Glutamatergic neuron (in vitro differentiated cells): Measurements from ENCODE around the gene ARID1B. TPM values are rescaled to one million over a fixed set of nuclear protein-coding genes. Genes with fewer than 3 reads are reported as not detected.

Experiments used
- DNase-seq: peaks from one replicate; pipeline ENCODE4 v3.0.0; 2022
- H3K27ac Mint-ChIP-seq: one replicate; pipeline ENCODE4 v1.8.0; 2020; ENCODE audit warnings: mild to moderate bottlenecking, mixed read lengths, inconsistent platforms; ENCODE audit not compliant: unreplicated experiment
- H3K27me3 Mint-ChIP-seq: one replicate; pipeline ENCODE4 v1.8.0; 2020; ENCODE audit warnings: mild to moderate bottlenecking, moderate library complexity, mixed read lengths, inconsistent platforms; ENCODE audit not compliant: unreplicated experiment
- H3K36me3 Mint-ChIP-seq: one replicate; pipeline ENCODE4 v1.8.0; 2020; ENCODE audit warnings: mild to moderate bottlenecking, mixed read lengths, inconsistent platforms; ENCODE audit not compliant: unreplicated experiment
- H3K4me1 Mint-ChIP-seq: one replicate; pipeline ENCODE4 v1.8.0; 2020; ENCODE audit warnings: mild to moderate bottlenecking, low read depth, mixed read lengths, inconsistent platforms; ENCODE audit not compliant: unreplicated experiment
- H3K4me3 Mint-ChIP-seq: one replicate; pipeline ENCODE4 v1.8.0; 2020; ENCODE audit warnings: mild to moderate bottlenecking, mixed read lengths, inconsistent platforms; ENCODE audit not compliant: unreplicated experiment
- H3K9me3 Mint-ChIP-seq: one replicate; pipeline ENCODE4 v1.8.0; 2020; ENCODE audit warnings: mild to moderate bottlenecking, moderate library complexity, mixed read lengths, inconsistent platforms; ENCODE audit not compliant: unreplicated experiment
- total RNA-seq: library from RNA; stranded (reverse); fragmentation: NEBNext Ultra II Directional; extraction: Animal tissue kit (Norgen Biotek cat#: 25700); gene quantifications from one replicate; pipeline ENCODE4 v1.2.1, GENCODE V29; 2021; ENCODE audit not compliant: unreplicated experiment
- TF ChIP-seq, protein P1 (sequence below): fragments of 200-600 bp; sonication (generic); IDR thresholded peaks from one replicate; pipeline ENCODE4 v1.5.0; 2021; ENCODE audit not compliant: partially characterized antibody, unreplicated experiment

ARID1B gene
- total RNA-seq, 1 donor from 2014 or later: 202 TPM

DNA sequence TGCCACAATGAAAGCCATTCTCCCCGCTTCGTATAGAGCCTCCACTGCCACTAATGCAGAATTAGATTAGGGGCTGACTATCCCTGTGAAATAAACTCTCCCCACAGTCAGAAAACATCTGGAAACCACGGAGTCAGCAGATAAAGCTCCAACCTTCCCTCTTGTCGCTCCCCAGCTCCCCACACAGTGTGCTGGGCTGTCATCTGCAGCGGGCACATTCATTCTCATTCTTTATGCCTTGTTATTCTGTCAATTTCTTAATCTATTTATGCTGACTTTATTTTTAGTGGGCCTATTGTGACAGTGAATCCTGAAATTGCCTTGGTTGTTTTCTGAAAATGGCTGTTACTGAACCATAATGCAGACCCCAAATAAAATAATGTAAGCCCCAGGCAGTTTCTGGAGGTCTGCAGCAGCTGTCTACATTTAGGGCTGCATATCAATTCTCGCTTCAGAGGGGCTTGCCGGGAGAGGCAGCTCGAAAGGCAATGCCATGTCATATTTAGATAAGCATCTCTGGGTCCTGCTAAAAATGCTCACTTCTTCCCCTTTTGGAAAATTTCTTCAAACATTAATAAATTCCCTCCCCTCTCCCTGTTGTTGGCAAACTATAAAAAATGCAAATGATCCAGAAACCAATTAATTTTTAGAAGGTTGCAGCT, 474.5 kb downstream of the ARID1B start:
- no peak for DNase-seq
- Mint-ChIP-seq H3K9me3 (peaks cover 12% of the 10 kb centered on the region), H3K27me3 (peaks cover 2% of the 10 kb centered on the region), H3K36me3 (no peaks in the 10 kb centered on the region), H3K4me3 (no peak overlapping the region), H3K27ac (no peak overlapping the region), H3K4me1 (peaks cover 1% of the 10 kb centered on the region)
- TF ChIP-seq, protein P1, sequence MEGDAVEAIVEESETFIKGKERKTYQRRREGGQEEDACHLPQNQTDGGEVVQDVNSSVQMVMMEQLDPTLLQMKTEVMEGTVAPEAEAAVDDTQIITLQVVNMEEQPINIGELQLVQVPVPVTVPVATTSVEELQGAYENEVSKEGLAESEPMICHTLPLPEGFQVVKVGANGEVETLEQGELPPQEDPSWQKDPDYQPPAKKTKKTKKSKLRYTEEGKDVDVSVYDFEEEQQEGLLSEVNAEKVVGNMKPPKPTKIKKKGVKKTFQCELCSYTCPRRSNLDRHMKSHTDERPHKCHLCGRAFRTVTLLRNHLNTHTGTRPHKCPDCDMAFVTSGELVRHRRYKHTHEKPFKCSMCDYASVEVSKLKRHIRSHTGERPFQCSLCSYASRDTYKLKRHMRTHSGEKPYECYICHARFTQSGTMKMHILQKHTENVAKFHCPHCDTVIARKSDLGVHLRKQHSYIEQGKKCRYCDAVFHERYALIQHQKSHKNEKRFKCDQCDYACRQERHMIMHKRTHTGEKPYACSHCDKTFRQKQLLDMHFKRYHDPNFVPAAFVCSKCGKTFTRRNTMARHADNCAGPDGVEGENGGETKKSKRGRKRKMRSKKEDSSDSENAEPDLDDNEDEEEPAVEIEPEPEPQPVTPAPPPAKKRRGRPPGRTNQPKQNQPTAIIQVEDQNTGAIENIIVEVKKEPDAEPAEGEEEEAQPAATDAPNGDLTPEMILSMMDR: no peak

DNA sequence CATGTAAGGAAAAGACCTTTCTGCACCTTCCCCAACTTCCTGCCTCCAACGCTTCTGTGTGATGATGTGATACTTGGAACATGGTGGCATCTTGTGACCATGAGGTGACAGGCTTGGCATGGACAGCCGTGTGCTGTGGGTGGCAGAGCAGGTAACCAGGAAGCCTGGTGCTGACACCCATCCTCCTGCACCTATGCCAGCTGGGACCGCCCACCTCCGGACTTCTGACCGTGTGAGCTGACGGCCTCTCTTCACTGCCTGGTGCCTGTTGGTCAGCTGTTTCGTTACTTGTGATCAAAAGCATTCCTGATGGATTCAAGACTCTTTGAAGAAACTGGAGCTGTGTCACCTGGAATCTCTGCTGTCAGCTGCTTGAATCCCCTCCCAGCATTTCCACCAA, 475.8 kb downstream of the ARID1B start:
- Mint-ChIP-seq H3K9me3 (peaks cover 12% of the 10 kb centered on the region), H3K36me3 (no peaks in the 10 kb centered on the region), H3K4me1 (no peaks in the 10 kb centered on the region), H3K27ac (no peak overlapping the region), H3K4me3 (no peak overlapping the region), H3K27me3 (no peaks in the 10 kb centered on the region)
- TF ChIP-seq, protein P1: no peak
- DNase-seq: no peak

DNA sequence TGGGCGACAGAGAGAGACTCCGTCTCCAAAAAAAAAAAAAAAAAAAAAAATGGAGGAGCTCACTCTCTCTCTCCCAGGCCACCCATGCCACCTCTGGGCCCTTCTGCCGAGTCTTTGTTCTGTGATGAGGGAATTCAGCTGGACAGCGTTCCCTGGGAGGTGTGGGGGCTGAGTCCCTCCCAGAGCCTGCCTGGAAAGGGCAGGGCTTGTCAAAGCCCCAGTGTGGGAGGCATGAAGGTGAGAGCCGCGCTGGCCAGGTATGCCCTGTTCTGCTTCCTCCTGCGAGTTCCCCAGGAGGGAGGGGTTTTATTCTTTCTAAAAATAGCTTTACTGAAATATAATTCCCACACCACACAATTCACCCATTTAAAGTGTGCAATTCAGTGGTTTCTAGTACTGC, 476.5 kb downstream of the ARID1B start:
- TF ChIP-seq, protein P1: no peak
- peaks cover 7% of the 10 kb centered on the region for H3K9me3 Mint-ChIP-seq
- no peak for DNase-seq
- no peak overlapping the region for H3K27ac Mint-ChIP-seq
- H3K27me3 Mint-ChIP-seq: no peaks in the 10 kb centered on the region
- no peaks in the 10 kb centered on the region for H3K36me3 Mint-ChIP-seq
- no peak overlapping the region for H3K4me3 Mint-ChIP-seq
- H3K4me1 Mint-ChIP-seq: no peaks in the 10 kb centered on the region

- TF ChIP-seq, protein P1: no peak
- Mint-ChIP-seq H3K4me1 (no peaks in the 10 kb centered on the region), H3K27ac (no peak overlapping the region), H3K4me3 (no peak overlapping the region), H3K9me3 (peaks cover 7% of the 10 kb centered on the region), H3K27me3 (peaks cover 3% of the 10 kb centered on the region), H3K36me3 (no peaks in the 10 kb centered on the region)
- no peak for DNase-seq
Observed at GRCh38 chr6:157254538-157254937, 477.4 kb downstream of the ARID1B start.

- H3K27ac Mint-ChIP-seq: no peak overlapping the region
- TF ChIP-seq, protein P1: no peak
- H3K27me3 Mint-ChIP-seq: peaks cover 3% of the 10 kb centered on the region
- DNase-seq: no peak
- H3K36me3 Mint-ChIP-seq: no peaks in the 10 kb centered on the region
- no peak overlapping the region for H3K4me3 Mint-ChIP-seq
- H3K4me1 Mint-ChIP-seq: no peaks in the 10 kb centered on the region
- peaks cover 7% of the 10 kb centered on the region for H3K9me3 Mint-ChIP-seq
Observed at GRCh38 chr6:157255079-157255478, 477.9 kb downstream of the ARID1B start.
